HepG2 (cell line): ENCODE results near the gene GPSM1. TPM values are rescaled to one million over a fixed set of nuclear protein-coding genes. Genes with fewer than 3 reads are reported as not detected.

Experiments used
- ATAC-seq: fragments of 200-7000 bp; cut with Tn5 transposase; 3 replicates; pipeline ENCODE4 v1.9.1; 2020; ENCODE audit warnings: mild to moderate bottlenecking, moderate library complexity
- BruUV-seq: library from RNA; stranded (reverse); fragments of 400-500 nt; replicated peaks from 2 replicates; lab custom pipeline; 2021; lab: Mats Ljungman, UMichigan
- CTCF ChIA-PET: fragments of 300-600 bp; formaldehyde crosslinking; extraction: SDS; loops from one replicate; lab custom pipeline; 2021; ENCODE audit warnings: low total read pairs, inconsistent platforms, low intra/inter-chr PET ratio; lab: Yijun Ruan, JAX
- POLR2A ChIA-PET: fragments of 350-600 bp; sonication (Branson Sonifier 250); formaldehyde crosslinking; loops from one replicate; lab custom pipeline; 2020; ENCODE audit warnings: antibody characterized with exemption, inconsistent platforms; lab: Yijun Ruan, JAX
- DNase-seq: peaks from one replicate; pipeline ENCODE4 v3.0.0-alpha.2; 2015; ENCODE audit warnings: low spot score
- FAIRE-seq: peaks from 3 replicates; lab custom pipeline; 2011; peaks lifted over from hg19 to GRCh38; lab: Jason Lieb, UNC
- H2AFZ ChIP-seq: one replicate; pipeline ENCODE4 v1.6.1; 2011; ENCODE audit warnings: low read length, inconsistent platforms
- H3K27ac ChIP-seq: fragments of 300-600 bp; 3 replicates; pipeline ENCODE4 v1.8.0; 2011; ENCODE audit warnings: mixed run types, mild to moderate bottlenecking, mixed read lengths, low read length, inconsistent platforms; ENCODE audit not compliant: insufficient read depth; ENCODE audit errors: extremely low read length
- H3K27me3 ChIP-seq, 2 experiments: fragments of 200-600 bp in 1 of 2; 2 replicates in 1 of 2; 3 replicates in 1 of 2; pipeline versions ENCODE4 v1.6.0 to v1.8.0; 2011; ENCODE audit warnings: low read length in 2 of 2, mild to moderate bottlenecking in 2 of 2, moderate library complexity in 2 of 2, inconsistent platforms in 1 of 2; ENCODE audit not compliant: insufficient read depth in 2 of 2, control insufficient read depth in 1 of 2
- H3K36me3 ChIP-seq, 2 experiments: fragments of 200-600 bp in 1 of 2; replicated peaks in 1 of 2; 2 replicates in 1 of 2; 3 replicates in 1 of 2; pipeline versions ENCODE4 v1.5.1 to v1.8.0; 2011; ENCODE audit warnings: low read length in 2 of 2, inconsistent platforms in 1 of 2; ENCODE audit not compliant: insufficient read depth in 2 of 2, control insufficient read depth in 1 of 2
- H3K4me1 ChIP-seq: 2 replicates; pipeline ENCODE4 v1.5.1; 2012; ENCODE audit warnings: low read length, inconsistent platforms; ENCODE audit not compliant: insufficient read depth
- H3K4me2 ChIP-seq: 2 replicates; pipeline ENCODE4 v1.6.0; 2011; ENCODE audit warnings: low read depth, low read length, inconsistent platforms
- H3K4me3 ChIP-seq, 3 experiments: fragments of 200-600 bp in 1 of 3; sonication (generic), shearing (Covaris generic) in 1 of 3; replicated peaks in 1 of 3; 2 replicates each; pipeline ENCODE4 v1.5.1; 2011 to 2016; ENCODE audit warnings: low read length in 3 of 3, inconsistent platforms in 2 of 3, low read depth in 2 of 3, mild to moderate bottlenecking in 2 of 3, control low read depth in 1 of 3, mixed read lengths in 1 of 3; ENCODE audit not compliant: insufficient read depth in 1 of 3
- H3K79me2 ChIP-seq: one replicate; pipeline ENCODE4 v1.6.1; 2011; ENCODE audit warnings: low read length, inconsistent platforms; ENCODE audit not compliant: insufficient read depth
- H3K9ac ChIP-seq: 2 replicates; pipeline ENCODE4 v1.6.0; 2011; ENCODE audit warnings: mild to moderate bottlenecking, low read depth, low read length, inconsistent platforms; ENCODE audit not compliant: insufficient read depth
- H3K9me3 ChIP-seq: 2 replicates; pipeline ENCODE4 v1.5.1; 2012; ENCODE audit warnings: mild to moderate bottlenecking, low read length
- H4K20me1 ChIP-seq: 2 replicates; pipeline ENCODE4 v1.6.0; 2011; ENCODE audit warnings: inconsistent platforms, mild to moderate bottlenecking, low read length, moderate library complexity; ENCODE audit not compliant: insufficient read depth
- ARID3A ChIP-seq: IDR thresholded peaks from 2 replicates; pipeline ENCODE4 v1.6.1; 2012; ENCODE audit warnings: low read depth, low read length, improper control_type of control experiment
- FOXA3 ChIP-seq: IDR thresholded peaks from 2 replicates; pipeline ENCODE4 v1.6.1; 2016; ENCODE audit warnings: missing genetic modification reagents, missing compliant biosample characterization
- FOXP4 ChIP-seq: sonication (generic); formaldehyde crosslinking; IDR thresholded peaks from 2 replicates; pipeline ENCODE4 v1.4.0; 2020; ENCODE audit warnings: missing genetic modification reagents
- NR2F2 ChIP-seq: IDR thresholded peaks from 2 replicates; pipeline ENCODE4 v1.6.1; 2012; ENCODE audit warnings: low read depth, inconsistent platforms, borderline replicate concordance
- SAFB2 ChIP-seq: sonication (generic); formaldehyde crosslinking; IDR thresholded peaks from 2 replicates; pipeline ENCODE4 v1.5.1; 2020; ENCODE audit warnings: missing genetic modification reagents, low read depth, mild to moderate bottlenecking, borderline replicate concordance
- SRSF4 ChIP-seq: fragments of 200-400 bp; formaldehyde crosslinking; IDR thresholded peaks from one replicate; pipeline ENCODE4 v1.6.1; 2018; ENCODE audit warnings: mild to moderate bottlenecking, low read depth, low read length, moderate library complexity; ENCODE audit not compliant: poor library complexity, severe bottlenecking
- WIZ ChIP-seq: sonication (generic); formaldehyde crosslinking; IDR thresholded peaks from 2 replicates; pipeline ENCODE4 v1.5.1; 2020; ENCODE audit warnings: mild to moderate bottlenecking, missing genetic modification reagents
- ZBTB43 ChIP-seq: sonication (generic); formaldehyde crosslinking; conservative IDR thresholded peaks from 2 replicates; pipeline ENCODE4 v1.4.0; 2020; ENCODE audit warnings: missing genetic modification reagents
- ZNF710 ChIP-seq: sonication (generic); formaldehyde crosslinking; IDR thresholded peaks from 2 replicates; pipeline ENCODE4 v1.5.0; 2020; ENCODE audit warnings: mild to moderate bottlenecking, missing genetic modification reagents, borderline replicate concordance
- ZNF773 ChIP-seq: sonication (generic); formaldehyde crosslinking; IDR thresholded peaks from 2 replicates; pipeline ENCODE4 v1.4.0; 2020; ENCODE audit warnings: missing genetic modification reagents, borderline replicate concordance
- ZNF781 ChIP-seq: sonication (generic); formaldehyde crosslinking; IDR thresholded peaks from 2 replicates; pipeline ENCODE4 v1.5.1; 2020; ENCODE audit warnings: borderline replicate concordance, mild to moderate bottlenecking, missing genetic modification reagents; ENCODE audit errors: not compliant biosample characterization
- WGBS: methylation state at CpG from one replicate; pipeline ENCODE4 v1.1.6; 2017; ENCODE audit warnings: low lambda C conversion rate; 5-methylcytosine and 5-hydroxymethylcytosine counted together
- in situ Hi-C: cut with HindIII; loops from 2 replicates; pipeline ENCODE4 v1.10.0; 2017; ENCODE audit warnings: low pct_unique_long_range_greater_than_20kb; ENCODE audit not compliant: extremely low pct_ligation_motif_present
- intact Hi-C: fragments of 100-400 bp; cut with micrococcal nuclease; formaldehyde crosslinking; loops from one replicate; pipeline ENCODE4 v1.10.0; 2022; ENCODE audit not compliant: unreplicated experiment
- polyA plus RNA-seq, 8 experiments: library from polyadenylated mRNA; depleted of rRNA in 3 of 8; stranded (reverse) in 7 of 8; unstranded in 1 of 8; fragments of >200 nt; fragmentation: Illumina TruSeq in 4 of 8; extraction: Trizol in 4 of 8; gene quantifications; 2 replicates each; pipeline versions ENCODE4 v1.2.1 to v1.2.3, GENCODE V29; 2011 to 2016; ENCODE audit warnings: low read depth in 4 of 8, missing spikeins in 1 of 8, mixed read lengths in 1 of 8; ENCODE audit not compliant: insufficient read depth in 1 of 8
- total RNA-seq, 5 experiments: library from RNA; depleted of rRNA; stranded (reverse); fragments of >200 nt; fragmentation: Illumina TruSeq; extraction: Trizol; gene quantifications; 2 replicates each; pipeline ENCODE4 v1.2.3, GENCODE V29; 2016; ENCODE audit warnings: low read depth in 1 of 5
- TF ChIP-seq, protein P1 (sequence below): sonication (generic); formaldehyde crosslinking; IDR thresholded peaks from 2 replicates; pipeline ENCODE4 v1.5.0; 2020; ENCODE audit warnings: mild to moderate bottlenecking, missing genetic modification reagents

The GPSM1 gene
- total and polyA plus RNA-seq, 2 of the 13 experiments (the other 11 are each of a cell fraction or from before 2014, with no cell fraction given): 1.0 to 2.4 TPM

GRCh38 chr9:136295542-136296433 lies 31.6 kb upstream of the GPSM1 start:
- no peaks in the 10 kb centered on the region for H3K9me3 ChIP-seq
- no peak overlapping the region for H2AFZ ChIP-seq
- WGBS: 6% methylated on average over 16 of the region's 37 CpGs
- ChIA-PET CTCF (no interaction called here), POLR2A (no interaction called here)
- no TSS peak for BruUV-seq
- intact Hi-C loops (no loop called here), in situ Hi-C loops (no loop called here)
- peak; percentile 37 for DNase-seq
- ATAC-seq: no peak
- peak overlapping the region; percentile 97 for H3K4me2 ChIP-seq
- no peaks in the 10 kb centered on the region for H4K20me1 ChIP-seq
- H3K4me1 ChIP-seq: peaks cover 45% of the 10 kb centered on the region
- H3K27ac ChIP-seq: no peak overlapping the region
- H3K36me3 ChIP-seq: no peaks in the 10 kb centered on the region
- H3K79me2 ChIP-seq: no peaks in the 10 kb centered on the region
- peak overlapping the region; percentile 20; the same call in 1 of the 2 replicates for H3K9ac ChIP-seq
- no peak for FAIRE-seq
- peak overlapping the region in 1 of 3 experiments; percentile 42; a peak in 1 of 6 replicates for H3K4me3 ChIP-seq
- H3K27me3 ChIP-seq: peaks cover 10 to 47% of the 10 kb centered on the region in 2 experiments
- 0 out of 2 replicates have a peak, but pooled peaks have one; percentile 49 for TF ChIP-seq ZNF710
- TF ChIP-seq ZNF781 (CRISPR knock-in tag): no peak
- TF ChIP-seq SRSF4: no peak
- 0 out of 2 replicates have a peak, but pooled peaks have one; percentile 41 for TF ChIP-seq NR2F2
- no peak for TF ChIP-seq ZBTB43 (CRISPR knock-in tag)
- TF ChIP-seq FOXP4: 0 out of 2 replicates have a peak, but pooled peaks have one; percentile 21
- no peak for TF ChIP-seq ARID3A
- TF ChIP-seq ZNF773 (CRISPR knock-in tag): no peak
- TF ChIP-seq, protein P1, sequence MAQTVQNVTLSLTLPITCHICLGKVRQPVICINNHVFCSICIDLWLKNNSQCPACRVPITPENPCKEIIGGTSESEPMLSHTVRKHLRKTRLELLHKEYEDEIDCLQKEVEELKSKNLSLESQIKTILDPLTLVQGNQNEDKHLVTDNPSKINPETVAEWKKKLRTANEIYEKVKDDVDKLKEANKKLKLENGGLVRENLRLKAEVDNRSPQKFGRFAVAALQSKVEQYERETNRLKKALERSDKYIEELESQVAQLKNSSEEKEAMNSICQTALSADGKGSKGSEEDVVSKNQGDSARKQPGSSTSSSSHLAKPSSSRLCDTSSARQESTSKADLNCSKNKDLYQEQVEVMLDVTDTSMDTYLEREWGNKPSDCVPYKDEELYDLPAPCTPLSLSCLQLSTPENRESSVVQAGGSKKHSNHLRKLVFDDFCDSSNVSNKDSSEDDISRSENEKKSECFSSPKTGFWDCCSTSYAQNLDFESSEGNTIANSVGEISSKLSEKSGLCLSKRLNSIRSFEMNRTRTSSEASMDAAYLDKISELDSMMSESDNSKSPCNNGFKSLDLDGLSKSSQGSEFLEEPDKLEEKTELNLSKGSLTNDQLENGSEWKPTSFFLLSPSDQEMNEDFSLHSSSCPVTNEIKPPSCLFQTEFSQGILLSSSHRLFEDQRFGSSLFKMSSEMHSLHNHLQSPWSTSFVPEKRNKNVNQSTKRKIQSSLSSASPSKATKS (CRISPR knock-in tag): no peak
- no peak for TF ChIP-seq WIZ (CRISPR knock-in tag)
- TF ChIP-seq SAFB2: no peak
- TF ChIP-seq FOXA3 (CRISPR knock-in tag): peak; percentile 53; the same call in 1 of the 2 replicates
